GM18508 (cell line): Measurements from ENCODE around the gene HOXC12.

Source experiments
- ATAC-seq: cut with Tn5 transposase; IDR thresholded peaks from one replicate; pipeline ENCODE4 v1.9.1; 2021; ENCODE audit warnings: moderate number of reproducible peaks; ENCODE audit not compliant: insufficient read depth, unreplicated experiment

Gene HOXC12

GRCh38 chr12:54003625-54004024 is 48.9 kb downstream of the HOXC12 start:
- no peak for ATAC-seq

- no peak for ATAC-seq
Measured at GRCh38 chr12:54004063-54004840, 49.5 kb downstream of the HOXC12 start.

GRCh38 chr12:54004841-54005530 is 50.3 kb downstream of the HOXC12 start:
- no peak for ATAC-seq

- no peak for ATAC-seq
Measured at GRCh38 chr12:54005531-54005852, 50.8 kb downstream of the HOXC12 start.

- ATAC-seq: no peak
Measured at GRCh38 chr12:54005853-54006558, 51.3 kb downstream of the HOXC12 start.

GRCh38 chr12:54006559-54007220 is 52.0 kb downstream of the HOXC12 start:
- no peak for ATAC-seq

GRCh38 chr12:54007538-54008259 is 53.0 kb downstream of the HOXC12 start:
- ATAC-seq: no peak

GRCh38 chr12:54008260-54008552 is 53.5 kb downstream of the HOXC12 start:
- ATAC-seq: no peak
